HG02763 (cell line): ENCODE measurements around the gene WDR20.
"Not testable (repeated sequence)": the region's sequence is repeated elsewhere in the genome, so short reads cannot be mapped to it uniquely, and the experiment has no call there.

Source experiments
- ATAC-seq: cut with Tn5 transposase; IDR thresholded peaks from one replicate; pipeline ENCODE4 v1.9.1; 2021; ENCODE audit warnings: mild to moderate bottlenecking, moderate library complexity; ENCODE audit not compliant: unreplicated experiment

Gene WDR20

GRCh38 chr14:102234331-102235264 lies 94.9 kb downstream of the WDR20 start:
- ATAC-seq, result no peak

GRCh38 chr14:102235275-102235897 lies 95.7 kb downstream of the WDR20 start:
- ATAC-seq, result peak; percentile 61

GRCh38 chr14:102236026-102236425 lies 96.3 kb downstream of the WDR20 start:
- no peak for ATAC-seq

GRCh38 chr14:102238131-102238530 lies 98.4 kb downstream of the WDR20 start:
- no peak for ATAC-seq

GRCh38 chr14:102238766-102239165 lies 99.1 kb downstream of the WDR20 start:
- no peak for ATAC-seq

GRCh38 chr14:102239231-102239630 lies 99.5 kb downstream of the WDR20 start:
- ATAC-seq, result no peak

GRCh38 chr14:102240481-102240880 lies 100.8 kb downstream of the WDR20 start:
- not testable (repeated sequence) for ATAC-seq

- no peak for ATAC-seq
Observed at GRCh38 chr14:102241147-102241546, 101.5 kb downstream of the WDR20 start.

- ATAC-seq, result not testable (repeated sequence)
Observed at GRCh38 chr14:102243795-102244194, 104.1 kb downstream of the WDR20 start.

- ATAC-seq, result no peak
Observed at GRCh38 chr14:102246071-102246470, 106.4 kb downstream of the WDR20 start.

GRCh38 chr14:102248121-102248520 lies 108.4 kb downstream of the WDR20 start:
- ATAC-seq, result no peak

- ATAC-seq, result no peak
Observed at GRCh38 chr14:102249041-102249440, 109.3 kb downstream of the WDR20 start.

- no peak for ATAC-seq
Observed at GRCh38 chr14:102249981-102250380, 110.3 kb downstream of the WDR20 start.

- no peak for ATAC-seq
Observed at GRCh38 chr14:102250636-102251035, 110.9 kb downstream of the WDR20 start.

- ATAC-seq, result no peak
Observed at GRCh38 chr14:102251161-102251560, 111.5 kb downstream of the WDR20 start.

GRCh38 chr14:102252834-102253801 lies 113.4 kb downstream of the WDR20 start:
- ATAC-seq, result no peak

- no peak for ATAC-seq
Observed at GRCh38 chr14:102255401-102256190, 115.9 kb downstream of the WDR20 start.

GRCh38 chr14:102256716-102257115 lies 117.0 kb downstream of the WDR20 start:
- ATAC-seq, result no peak

- no peak for ATAC-seq
Observed at GRCh38 chr14:102258136-102258535, 118.4 kb downstream of the WDR20 start.
